Midbrain (tissue), 1 donor: ENCODE data around the gene FHIT.
A peak's percentile ranks its signal among the peaks of the same experiment; 100 is the strongest.

ENCODE experiments used
- DNase-seq: peaks from one replicate; lab custom pipeline; 2025; lab: John Stamatoyannopoulos, UW

The FHIT gene

GRCh38 chr3:59997583-59997982, 1253.7 kb downstream of the FHIT start:
- DNase-seq, result no peak

GRCh38 chr3:59996056-59996455, 1255.2 kb downstream of the FHIT start:
- no peak for DNase-seq

- no peak for DNase-seq
Observed at GRCh38 chr3:59995563-59995962, 1255.7 kb downstream of the FHIT start.

DNA sequence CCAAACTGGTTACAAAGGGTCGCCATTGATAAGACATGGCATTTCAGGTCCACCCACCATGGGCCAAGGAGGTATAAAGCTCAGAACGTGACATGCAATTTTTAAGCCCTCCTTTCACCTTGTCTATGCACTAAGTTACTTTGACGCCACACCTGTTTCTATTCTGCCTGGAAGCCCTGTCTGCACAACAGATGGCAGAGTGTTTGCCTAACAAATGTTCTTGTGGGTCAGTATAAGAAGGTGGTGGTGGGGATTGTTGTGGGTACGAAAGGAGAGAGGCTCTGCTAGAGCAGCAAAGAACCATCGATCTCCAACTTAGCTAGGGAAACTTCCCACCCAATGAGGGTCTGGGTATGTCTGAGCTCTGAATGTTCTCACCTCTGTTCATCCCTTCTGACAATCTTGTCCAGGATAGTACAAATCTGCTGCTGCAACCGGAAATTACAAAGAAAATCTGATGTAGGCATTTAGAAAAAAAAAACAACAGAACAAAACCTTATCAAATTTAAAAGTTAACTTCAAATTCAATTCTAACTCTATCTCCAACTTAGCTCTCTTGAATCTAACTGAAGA, 1256.4 kb downstream of the FHIT start:
- DNase-seq, result no peak

DNA sequence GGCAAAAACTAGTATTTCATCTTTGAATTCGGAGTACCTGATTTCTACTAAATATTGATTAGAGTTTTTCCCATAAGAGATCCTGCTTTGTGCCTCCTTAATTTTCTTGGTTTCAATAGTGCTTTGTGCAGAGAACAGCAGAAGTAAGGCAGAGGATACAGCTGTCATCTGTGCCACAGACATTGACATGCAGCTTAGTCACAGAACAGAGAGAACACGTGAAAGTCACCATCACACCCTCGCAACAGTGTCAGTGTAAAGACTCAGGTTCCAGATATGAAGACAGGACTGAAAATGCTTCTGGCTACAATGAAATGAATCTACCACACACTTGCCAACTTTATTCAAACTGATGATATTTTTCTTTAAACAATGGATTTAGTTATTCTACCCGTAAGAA, 1258.7 kb downstream of the FHIT start:
- DNase-seq, result no peak

GRCh38 chr3:59990915-59991314, 1260.3 kb downstream of the FHIT start:
- DNase-seq, result no peak

DNA sequence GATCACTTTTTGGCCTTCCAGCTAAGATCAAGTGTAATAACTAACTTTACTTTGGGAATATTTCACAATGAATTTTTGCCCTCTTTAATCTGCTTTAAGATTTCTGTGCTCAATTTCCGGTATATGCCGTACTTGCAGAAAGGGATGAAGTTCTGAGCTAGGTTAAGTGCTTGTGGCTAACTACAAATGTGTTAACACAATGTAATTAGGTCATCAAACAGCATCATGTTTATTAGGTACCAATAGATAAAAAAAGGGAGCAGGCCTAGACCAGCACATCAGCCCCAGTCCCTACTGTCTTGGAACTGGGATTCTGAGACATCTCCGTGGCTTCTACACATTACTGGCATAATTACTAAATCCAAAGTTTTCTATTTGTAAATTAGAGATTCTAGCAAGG, 1268.7 kb downstream of the FHIT start:
- DNase-seq, result no peak

DNA sequence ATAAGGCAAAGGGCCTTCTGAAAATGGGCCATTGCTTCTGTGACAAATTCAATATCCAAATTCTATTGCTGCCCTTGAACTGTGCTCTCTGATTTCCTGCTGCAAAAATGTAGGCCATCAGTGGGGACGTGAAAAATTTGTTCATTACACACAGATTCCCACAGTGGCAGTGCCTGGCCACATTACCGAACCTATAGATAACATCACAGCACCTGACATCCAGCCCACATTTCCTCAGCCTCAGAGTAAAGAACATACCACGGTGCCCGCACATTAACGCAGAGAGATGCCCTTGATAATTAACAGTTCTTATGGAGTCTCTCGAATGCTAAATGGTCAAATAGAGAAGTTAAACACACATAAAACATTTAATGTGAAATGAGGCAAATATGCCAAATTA, 1269.9 kb downstream of the FHIT start:
- no peak for DNase-seq

DNA sequence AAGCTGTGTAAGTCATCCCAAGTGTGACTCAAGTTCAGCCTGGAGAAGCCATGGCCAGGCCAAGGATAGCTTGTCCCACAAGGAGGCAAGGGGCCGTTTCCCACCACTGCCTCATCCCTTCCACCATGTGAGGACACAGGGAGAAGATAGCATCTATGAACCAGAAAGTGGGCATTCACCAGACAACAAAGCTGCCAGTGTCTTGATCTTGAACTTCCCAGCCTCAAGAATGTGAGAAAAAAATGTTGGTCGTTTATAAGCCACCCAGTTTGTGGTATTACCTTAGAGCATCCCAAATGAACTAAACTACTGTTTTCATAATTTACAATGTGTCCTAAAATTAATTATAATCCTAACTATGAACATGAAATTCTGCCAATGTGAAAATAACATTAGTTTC, 1270.7 kb downstream of the FHIT start:
- DNase-seq, result no peak

DNA sequence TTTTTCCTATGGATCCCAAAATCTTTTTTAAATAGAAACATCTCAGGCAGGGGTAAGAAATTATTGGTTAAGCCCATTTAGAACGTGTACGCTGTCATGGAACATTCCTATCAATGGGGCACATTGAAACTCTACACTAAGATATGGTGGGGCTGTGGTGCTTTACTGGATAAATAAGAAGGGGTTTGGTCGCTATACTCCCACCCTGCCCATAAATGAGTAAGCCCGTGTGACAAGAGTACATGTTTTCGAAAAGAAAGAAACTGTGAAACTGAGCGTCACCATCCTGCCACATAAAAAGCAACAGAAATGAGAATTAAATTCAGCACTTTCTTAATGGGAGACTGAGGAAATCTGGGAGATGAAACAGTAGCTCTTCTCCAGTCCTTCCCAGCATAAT, 1271.7 kb downstream of the FHIT start:
- no peak for DNase-seq

GRCh38 chr3:59978979-59979378, 1272.3 kb downstream of the FHIT start:
- DNase-seq, result no peak

GRCh38 chr3:59970796-59971195, 1280.5 kb downstream of the FHIT start:
- no peak for DNase-seq

DNA sequence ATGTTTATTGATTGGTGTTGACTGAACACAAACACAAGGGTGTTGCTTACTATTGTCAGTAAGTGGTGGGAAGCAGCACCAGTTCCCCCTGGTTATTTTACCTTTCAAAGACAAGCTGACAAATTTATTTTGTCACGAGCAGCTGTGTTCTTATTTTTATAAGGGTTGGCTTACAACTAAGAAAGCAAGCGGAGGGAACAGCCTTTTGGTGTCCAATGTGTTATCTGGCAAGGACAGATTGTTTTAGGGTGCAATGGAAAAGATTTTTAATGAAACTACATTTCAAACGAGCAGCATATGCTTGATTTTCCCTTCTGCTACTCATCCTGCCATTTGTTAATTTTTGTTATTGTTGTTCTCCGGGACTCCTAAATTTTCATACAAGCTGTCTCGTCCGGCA, 1280.9 kb downstream of the FHIT start:
- no peak for DNase-seq

DNA sequence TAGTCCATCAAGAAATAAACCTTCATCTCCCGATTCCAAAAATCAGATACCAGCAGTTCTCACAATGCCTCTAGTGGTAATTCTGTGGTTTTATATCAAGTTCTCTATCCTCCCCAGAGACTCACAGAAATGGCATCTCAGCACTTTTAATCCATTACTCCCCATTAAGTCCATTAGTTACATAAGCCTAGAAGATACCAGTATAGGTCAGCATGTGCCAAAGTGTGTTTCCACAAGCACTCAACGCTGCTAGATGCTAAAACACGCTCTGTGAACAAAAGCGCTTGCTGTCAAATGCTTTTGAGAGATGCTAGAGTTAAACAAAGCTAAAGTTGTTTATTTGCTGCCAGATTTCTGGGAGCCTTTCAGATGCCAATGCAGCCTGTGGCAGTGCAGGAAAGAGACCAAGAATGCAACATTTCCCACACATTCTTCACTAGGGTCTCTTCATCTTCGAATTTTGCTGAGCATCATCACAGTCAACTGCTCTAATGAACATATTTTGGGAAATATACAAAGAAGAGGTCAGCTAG, 1282.7 kb downstream of the FHIT start:
- peak; percentile 54 for DNase-seq

DNA sequence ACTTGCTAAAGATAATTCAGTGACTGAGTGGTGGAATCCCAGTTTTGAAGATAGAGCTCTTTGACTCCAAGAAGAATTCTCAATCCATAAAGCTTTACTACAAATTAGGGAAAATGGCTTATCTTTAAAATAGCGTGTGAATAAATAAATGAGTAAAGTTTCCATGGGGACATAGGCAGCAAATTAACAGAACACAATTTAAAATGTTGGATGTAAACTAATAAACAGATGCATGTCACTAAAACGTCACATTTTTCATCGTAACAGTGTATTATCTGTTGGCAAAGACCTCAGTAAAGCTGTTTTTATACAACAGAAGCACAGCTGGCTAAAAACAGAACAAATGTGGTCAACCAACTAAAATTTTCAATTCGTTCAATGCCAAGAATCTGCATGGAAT, 1287.6 kb downstream of the FHIT start:
- DNase-seq, result no peak

DNA sequence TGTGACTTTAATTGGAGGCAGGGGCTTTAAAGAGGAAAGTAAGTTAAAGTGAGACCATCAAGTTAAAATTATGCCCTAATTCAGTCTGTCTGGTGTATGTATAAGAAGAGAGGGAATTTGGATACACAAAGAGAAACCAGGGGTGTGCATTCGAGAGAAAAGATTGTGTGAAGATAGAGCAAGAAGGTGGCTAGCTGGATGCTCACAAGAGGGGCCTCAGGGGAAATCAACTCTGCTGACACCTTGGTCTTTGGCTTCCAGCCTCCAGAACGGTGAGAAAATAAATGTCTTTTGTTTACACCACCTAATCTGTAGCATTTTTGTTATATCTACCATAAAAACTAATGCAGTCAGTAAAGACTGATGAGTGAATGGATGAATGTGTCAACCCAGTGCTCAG, 1294.1 kb downstream of the FHIT start:
- DNase-seq, result no peak

DNA sequence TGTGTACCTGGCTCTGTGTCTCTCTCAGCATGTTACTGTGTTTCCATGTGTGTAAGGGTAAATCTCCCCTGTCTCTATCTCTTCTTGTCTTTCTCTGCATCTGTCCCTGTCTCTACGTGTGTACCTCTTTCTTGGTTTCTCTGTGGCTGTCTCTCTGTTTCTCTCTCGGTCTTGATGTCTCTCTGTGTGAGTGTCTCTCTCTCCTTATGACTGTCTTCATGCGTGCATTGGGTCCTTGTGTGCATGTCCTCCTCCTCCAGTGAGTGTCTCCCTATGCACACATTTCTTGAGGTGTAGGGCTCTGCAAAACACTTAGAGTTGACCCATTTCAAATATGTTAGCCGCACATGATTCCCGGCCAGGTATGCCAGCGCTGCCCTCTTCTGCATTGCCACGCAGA, 1298.1 kb downstream of the FHIT start:
- no peak for DNase-seq

DNA sequence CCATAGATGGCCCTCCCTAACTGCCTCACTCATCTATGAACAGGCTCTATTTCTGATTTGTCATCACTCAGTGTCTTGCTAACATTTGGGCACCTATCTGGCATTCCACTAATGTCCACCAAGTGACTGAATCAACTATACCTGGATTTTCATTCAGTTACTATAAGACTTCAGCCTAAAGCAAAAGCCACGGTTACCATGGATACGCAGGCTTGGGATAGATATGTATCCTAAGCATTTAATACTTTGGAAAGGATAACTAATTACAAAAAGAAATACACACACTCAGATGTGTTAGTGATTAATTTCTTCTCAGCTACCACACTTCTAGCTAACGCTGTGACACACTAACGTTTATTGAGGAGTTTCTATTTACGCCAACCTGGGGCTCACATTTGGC, 1301.9 kb downstream of the FHIT start:
- DNase-seq, result no peak

- DNase-seq, result no peak
Observed at GRCh38 chr3:59946401-59946800, 1304.9 kb downstream of the FHIT start.

DNA sequence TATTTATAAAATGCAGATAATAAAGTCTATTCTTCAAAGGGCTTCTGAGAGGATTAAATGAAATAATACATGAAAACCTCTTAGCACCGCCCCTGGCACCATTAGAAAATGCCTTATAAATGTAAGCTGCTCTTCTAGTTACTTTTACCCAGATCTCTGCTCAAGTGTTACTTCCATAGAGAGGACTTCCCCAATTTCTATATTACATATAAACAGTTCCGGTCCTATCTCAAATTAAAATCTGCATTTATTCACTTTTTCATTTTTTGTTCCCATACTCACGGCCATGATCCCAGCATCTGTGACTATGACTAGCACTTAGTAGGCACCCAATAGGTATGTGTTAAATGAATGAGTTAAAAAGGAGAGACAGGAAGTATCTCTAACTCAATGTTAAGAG, 1310.5 kb downstream of the FHIT start:
- DNase-seq, result no peak

DNA sequence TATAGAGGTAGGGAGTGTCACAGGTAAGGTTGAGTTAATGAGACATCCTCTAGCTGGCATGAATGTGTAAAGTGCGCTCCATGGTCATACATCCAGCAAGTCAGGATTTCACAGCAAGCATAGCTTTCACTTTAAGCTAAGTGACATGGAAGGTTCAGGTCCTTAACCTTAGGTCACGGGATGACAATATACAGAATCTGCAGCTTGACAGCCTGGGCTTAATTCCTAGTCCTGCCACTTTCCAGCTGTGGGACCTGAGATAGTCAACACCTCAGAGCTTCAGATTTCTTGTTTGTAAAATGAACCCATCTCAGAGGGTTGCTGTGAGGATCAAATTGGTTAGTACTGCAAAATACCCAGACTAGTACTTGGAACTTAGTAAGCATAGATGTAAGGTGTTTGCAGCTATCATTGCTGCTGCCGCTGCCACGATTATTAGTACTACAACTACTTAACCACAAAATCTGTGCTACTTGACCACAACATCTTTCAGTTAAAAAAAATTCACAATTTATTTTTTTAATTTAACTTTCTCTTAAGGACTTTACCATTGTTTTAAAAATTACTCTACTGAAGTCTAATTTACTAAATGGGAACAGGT, 1311.3 kb downstream of the FHIT start:
- DNase-seq, result no peak

GRCh38 chr3:59938828-59939227, 1312.4 kb downstream of the FHIT start:
- no peak for DNase-seq

GRCh38 chr3:59937201-59937600, 1314.1 kb downstream of the FHIT start:
- no peak for DNase-seq

DNA sequence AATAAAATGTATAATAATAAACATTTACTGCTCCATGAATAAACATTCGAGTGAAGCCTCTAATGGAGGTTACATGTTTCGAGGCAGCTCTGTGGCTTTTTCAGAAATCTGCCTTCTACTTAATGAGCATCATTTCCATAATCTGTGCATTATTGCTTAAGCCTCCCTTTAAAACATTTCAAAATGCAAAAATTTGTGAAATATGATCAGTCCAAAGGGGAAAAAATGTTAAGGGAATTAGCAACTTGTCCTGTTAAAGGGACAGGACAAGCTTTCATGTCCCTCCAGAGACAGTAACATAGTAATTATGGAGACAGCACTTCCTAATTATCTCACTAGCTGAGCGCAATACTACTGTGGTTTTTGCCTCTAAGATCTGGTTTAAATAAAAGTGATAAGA, 1314.8 kb downstream of the FHIT start:
- DNase-seq, result no peak
